HepG2 (cell line): Measurements from ENCODE around the gene AZU1. TPM values are rescaled to one million over a fixed set of nuclear protein-coding genes. Genes with fewer than 3 reads are reported as not detected.

Source experiments
- AGO1 ChIP-seq: fragments of 200-400 bp; formaldehyde crosslinking; IDR thresholded peaks from 2 replicates; pipeline ENCODE4 v1.6.1; 2017; ENCODE audit warnings: mild to moderate bottlenecking, low read depth, low read length, moderate library complexity; ENCODE audit not compliant: poor library complexity, severe bottlenecking
- DNMT3B ChIP-seq: conservative IDR thresholded peaks from 2 replicates; pipeline ENCODE4 v1.6.1; 2016; ENCODE audit warnings: missing biosample characterization, control low read depth
- HNRNPH1 ChIP-seq: fragments of 200-400 bp; formaldehyde crosslinking; optimal IDR thresholded peaks from 2 replicates; pipeline ENCODE3; 2017; ENCODE audit warnings: mild to moderate bottlenecking, low read depth, low read length
- HOXA3 ChIP-seq: sonication (generic); formaldehyde crosslinking; IDR thresholded peaks from 2 replicates; pipeline ENCODE4 v1.5.0; 2020; ENCODE audit warnings: missing genetic modification reagents
- PRDM15 ChIP-seq: sonication (generic); formaldehyde crosslinking; IDR thresholded peaks from 2 replicates; pipeline ENCODE4 v1.4.0; 2020; ENCODE audit warnings: missing genetic modification reagents
- SMYD3 ChIP-seq: sonication (generic); formaldehyde crosslinking; IDR thresholded peaks from 2 replicates; pipeline ENCODE4 v1.8.1; 2023; ENCODE audit warnings: mild to moderate bottlenecking, missing genetic modification reagents
- TP53 ChIP-seq: sonication (generic); formaldehyde crosslinking; conservative IDR thresholded peaks from 2 replicates; pipeline ENCODE4 v1.4.0; 2020; ENCODE audit warnings: missing genetic modification reagents
- XBP1 ChIP-seq: sonication (generic); formaldehyde crosslinking; IDR thresholded peaks from 2 replicates; pipeline ENCODE4 v1.5.0; 2020; ENCODE audit warnings: missing genetic modification reagents
- ZBTB40 ChIP-seq, 2 experiments: fragments of 450-650 bp in 1 of 2; sonication (generic) in 1 of 2; formaldehyde crosslinking in 1 of 2; IDR thresholded peaks; 2 replicates each; pipeline versions ENCODE4 v1.6.1 to v1.8.0; 2016 to 2022; ENCODE audit warnings: antibody characterized with exemption in 1 of 2, mild to moderate bottlenecking in 1 of 2, missing genetic modification reagents in 1 of 2
- ZBTB44 ChIP-seq: sonication (generic); formaldehyde crosslinking; IDR thresholded peaks from 2 replicates; pipeline ENCODE4 v1.4.0; 2020; ENCODE audit warnings: missing genetic modification reagents
- ZNF761 ChIP-seq: sonication (generic); formaldehyde crosslinking; conservative IDR thresholded peaks from 2 replicates; pipeline ENCODE4 v1.4.0; 2020; ENCODE audit warnings: mild to moderate bottlenecking, missing genetic modification reagents
- ZNF777 ChIP-seq: sonication (generic); formaldehyde crosslinking; IDR thresholded peaks from 2 replicates; pipeline ENCODE4 v1.4.0; 2020; ENCODE audit warnings: missing genetic modification reagents
- polyA plus RNA-seq, 8 experiments: library from polyadenylated mRNA; depleted of rRNA in 3 of 8; stranded (reverse) in 7 of 8; unstranded in 1 of 8; fragments of >200 nt; fragmentation: Illumina TruSeq in 4 of 8; extraction: Trizol in 4 of 8; gene quantifications; 2 replicates each; pipeline versions ENCODE4 v1.2.1 to v1.2.3, GENCODE V29; 2011 to 2016; ENCODE audit warnings: low read depth in 4 of 8, missing spikeins in 1 of 8, mixed read lengths in 1 of 8; ENCODE audit not compliant: insufficient read depth in 1 of 8
- total RNA-seq, 5 experiments: library from RNA; depleted of rRNA; stranded (reverse); fragments of >200 nt; fragmentation: Illumina TruSeq; extraction: Trizol; gene quantifications; 2 replicates each; pipeline ENCODE4 v1.2.3, GENCODE V29; 2016; ENCODE audit warnings: low read depth in 1 of 5

Gene AZU1
- total and polyA plus RNA-seq, 2 of the 13 experiments (the other 11 are each of a cell fraction or from before 2014, with no cell fraction given) = not detected

GRCh38 chr19:798415-799075 lies 29.1 kb upstream of the AZU1 start (continued):
- TF ChIP-seq PRDM15 (CRISPR knock-in tag) (0 out of 2 replicates have a peak, but pooled peaks have one; percentile 19), AGO1 (peak; percentile 73), ZNF777 (0 out of 2 replicates have a peak, but pooled peaks have one; percentile 3), HNRNPH1 (no peak), SMYD3 (CRISPR knock-in tag) (no peak), HOXA3 (CRISPR knock-in tag) (0 out of 2 replicates have a peak, but pooled peaks have one; percentile 30), TP53 (CRISPR knock-in tag) (0 out of 2 replicates have a peak, but pooled peaks have one; percentile 43), ZBTB44 (CRISPR knock-in tag) (0 out of 2 replicates have a peak, but pooled peaks have one; percentile 11), ZBTB40 (IDR thresholded peaks at IDR 0.05) (no peak), ZBTB40 (CRISPR knock-in tag; IDR thresholded peaks at IDR 0.05) (no peak; the same call in none of the 2 replicates), XBP1 (CRISPR knock-in tag) (no peak), ZNF761 (0 out of 2 replicates have a peak, but pooled peaks have one; percentile 16), DNMT3B (CRISPR knock-in tag) (no peak)
